GM18858 (cell line): ENCODE results near the gene SPECC1.
"Not testable (repeated sequence)": the region's sequence is repeated elsewhere in the genome, so short reads cannot be mapped to it uniquely, and the experiment has no call there.

Source experiments
- ATAC-seq: cut with Tn5 transposase; IDR thresholded peaks from one replicate; pipeline ENCODE4 v1.9.1; 2021; ENCODE audit not compliant: unreplicated experiment

The SPECC1 gene

DNA sequence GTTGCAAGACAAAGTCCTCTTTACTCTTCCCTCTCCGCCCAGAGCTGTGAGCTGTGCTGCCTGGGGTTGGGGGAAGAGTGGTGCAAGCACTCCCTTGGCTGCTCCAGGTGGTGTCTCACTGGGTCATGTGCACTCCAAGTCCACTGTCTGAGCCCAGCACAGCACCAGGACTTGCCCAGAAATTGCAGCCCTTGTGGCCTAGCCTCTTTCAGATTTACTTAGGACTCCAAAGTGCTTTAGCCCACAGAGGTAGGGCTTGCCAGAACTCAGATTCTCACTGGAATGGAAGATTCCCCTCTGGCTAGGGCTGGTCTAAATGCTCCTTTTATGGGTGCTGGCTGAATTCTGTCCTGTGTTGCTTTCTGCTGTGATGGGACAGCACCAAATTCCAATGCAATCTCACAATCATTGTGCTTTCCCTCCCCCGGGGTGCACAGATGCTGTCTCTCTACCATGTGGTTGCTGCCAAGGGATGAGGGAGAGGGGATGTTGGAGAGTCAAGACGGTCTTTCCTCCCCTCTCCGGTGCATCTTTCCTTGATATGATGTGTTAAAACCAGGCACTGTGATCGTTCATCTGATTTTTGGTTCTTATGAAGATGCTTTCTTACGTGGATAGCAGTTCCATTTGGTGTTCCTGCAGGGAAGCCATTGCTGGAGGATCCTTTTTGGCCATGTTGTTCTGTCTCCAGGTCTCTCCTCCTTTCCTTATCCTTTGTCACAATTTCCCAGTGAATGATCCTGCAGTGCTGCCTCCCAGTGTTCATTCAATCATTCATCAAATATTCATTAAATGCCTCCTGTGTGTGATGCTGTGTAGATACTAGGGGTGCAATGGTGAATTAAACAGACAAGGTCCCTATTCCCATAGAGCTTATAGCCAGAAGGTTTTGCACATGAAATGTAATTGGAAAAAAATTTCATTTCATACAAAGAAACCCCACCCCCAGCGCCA lies 216.3 kb downstream of the SPECC1 start:
- no peak for ATAC-seq

DNA sequence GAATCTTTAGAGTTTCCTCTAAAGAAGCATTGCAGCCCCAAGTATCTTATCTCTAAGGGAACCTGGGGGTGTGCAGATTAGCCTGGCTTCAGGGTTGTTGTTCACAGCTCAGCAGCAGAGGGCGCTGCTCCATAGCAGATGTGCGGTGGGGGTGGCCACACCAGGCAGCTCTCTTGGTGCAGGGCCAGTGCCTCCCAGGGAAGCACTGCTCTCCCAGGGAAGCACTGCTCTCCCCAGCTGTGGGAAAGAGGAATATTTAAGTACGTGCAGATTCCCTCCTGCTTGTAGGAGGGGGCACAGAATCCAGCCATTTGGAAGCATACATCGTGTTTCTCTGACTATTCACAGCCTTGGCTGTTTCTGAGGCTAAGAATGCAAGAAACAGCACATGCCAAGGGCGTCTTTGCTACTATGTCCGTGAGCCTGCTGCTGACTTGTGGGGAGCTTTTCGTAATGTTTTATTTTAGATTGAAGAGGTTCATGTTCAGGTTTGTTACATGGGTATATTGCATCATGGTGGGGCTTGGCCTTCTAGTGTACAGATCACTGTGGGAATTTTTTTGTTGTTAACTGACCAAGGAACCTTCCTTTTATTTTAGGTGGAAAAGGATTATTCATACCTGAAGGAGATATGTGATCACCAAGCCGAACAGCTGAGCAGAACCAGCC lies 217.8 kb downstream of the SPECC1 start:
- ATAC-seq, result no peak

GRCh38 chr17:20227720-20228370 lies 218.7 kb downstream of the SPECC1 start:
- ATAC-seq, result not testable (repeated sequence)

DNA sequence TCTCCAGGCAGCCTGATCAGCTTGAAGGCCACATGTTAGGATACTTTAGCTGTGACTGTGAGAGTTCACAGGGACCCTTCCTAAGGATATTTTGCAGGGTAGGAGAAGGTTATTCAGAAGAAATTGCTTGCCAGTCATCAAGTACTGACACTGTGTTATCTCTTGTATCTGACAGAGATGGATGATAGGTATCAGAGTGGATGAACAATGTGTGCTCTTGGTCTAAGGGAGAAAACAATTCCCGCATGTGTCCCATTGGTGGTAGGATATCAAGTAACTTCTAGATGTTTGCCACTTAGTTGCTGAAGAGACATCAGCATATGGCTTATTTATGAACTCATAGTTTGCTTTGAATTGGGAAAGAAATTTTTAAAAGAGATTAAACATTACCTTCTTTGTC lies 219.3 kb downstream of the SPECC1 start:
- ATAC-seq, result no peak

DNA sequence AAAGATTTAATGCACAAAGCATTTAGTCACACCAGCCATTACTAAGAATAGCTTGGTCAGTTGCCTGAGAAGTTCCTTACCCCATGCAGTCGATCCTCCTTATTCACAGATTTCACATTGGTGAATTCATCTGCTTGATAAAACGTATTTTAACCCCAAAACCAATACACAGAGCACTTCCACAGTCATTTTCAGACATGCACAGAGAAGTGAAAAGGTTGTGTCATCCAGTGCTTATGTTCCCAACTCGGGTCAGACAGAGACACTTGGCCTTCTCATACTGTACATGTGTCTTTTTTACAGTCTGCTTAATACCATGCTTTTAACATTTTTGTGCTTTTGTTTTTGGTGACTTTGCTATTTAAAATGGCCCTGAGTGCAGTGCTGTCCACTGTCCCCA lies 219.7 kb downstream of the SPECC1 start:
- ATAC-seq, result no peak

- ATAC-seq, result no peak
Measured at GRCh38 chr17:20230924-20231323, 221.8 kb downstream of the SPECC1 start.

DNA sequence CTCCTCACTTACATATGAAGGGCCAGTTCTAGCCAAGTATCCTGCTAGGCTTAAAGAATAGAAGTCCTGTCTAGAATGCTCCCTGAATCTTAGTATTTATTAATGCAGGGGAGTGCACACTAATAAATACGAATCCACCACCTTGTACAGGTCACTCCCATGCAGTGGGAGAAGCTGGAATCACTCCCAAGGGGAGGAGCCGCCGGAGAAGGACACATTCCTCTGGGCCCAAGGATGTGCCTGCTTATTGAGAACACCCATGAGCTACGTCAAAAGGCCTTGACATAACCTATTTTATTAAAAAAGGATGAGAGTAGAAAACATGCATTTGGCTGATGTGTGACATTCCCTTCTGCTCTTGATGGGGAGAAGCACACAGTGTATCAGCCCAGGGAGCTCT lies 223.5 kb downstream of the SPECC1 start:
- no peak for ATAC-seq

GRCh38 chr17:20234276-20234675 lies 225.1 kb downstream of the SPECC1 start:
- no peak for ATAC-seq

GRCh38 chr17:20235747-20236146 lies 226.6 kb downstream of the SPECC1 start:
- ATAC-seq, result no peak

- no peak for ATAC-seq
Measured at GRCh38 chr17:20236578-20237227, 227.5 kb downstream of the SPECC1 start.

DNA sequence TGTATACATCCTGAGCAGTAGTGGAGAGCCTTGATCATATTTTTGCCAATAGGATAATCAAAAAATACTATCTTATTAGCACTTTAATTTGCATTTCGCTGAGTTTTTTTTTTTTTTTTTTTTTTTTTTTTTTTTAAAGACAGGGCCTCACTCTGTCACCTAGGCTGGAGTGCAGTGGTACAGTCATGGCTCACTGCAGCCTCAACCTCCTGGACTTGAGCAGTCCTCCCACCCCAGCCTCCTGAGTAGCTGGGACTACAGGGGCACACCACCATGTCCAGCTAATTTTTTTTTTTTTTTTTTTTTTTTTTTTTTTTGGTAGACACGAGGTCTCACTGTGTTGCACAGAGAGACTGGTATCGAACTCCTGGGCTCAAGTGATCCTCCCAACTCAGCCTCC lies 230.6 kb downstream of the SPECC1 start:
- ATAC-seq, result not testable (repeated sequence)

- ATAC-seq, result no peak
Measured at GRCh38 chr17:20241855-20242254, 232.7 kb downstream of the SPECC1 start.

DNA sequence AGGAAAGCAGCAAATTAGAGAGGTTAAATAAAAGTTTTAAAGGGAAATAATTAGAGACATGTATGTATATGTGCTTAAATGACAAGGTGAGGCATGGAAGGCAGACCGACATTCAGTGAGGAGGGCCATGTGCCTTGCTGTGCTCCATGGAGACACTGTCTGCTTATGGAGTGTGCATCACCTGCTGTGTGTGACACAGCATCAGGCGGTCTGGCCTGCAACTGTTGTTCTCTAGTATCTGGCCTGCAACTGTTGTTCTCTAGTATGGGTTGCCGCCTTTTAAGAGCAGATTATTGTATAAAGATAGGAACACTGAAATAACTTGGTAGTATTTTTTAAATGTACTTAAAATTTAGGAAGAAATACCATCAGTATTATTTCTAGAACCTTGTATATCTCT lies 233.1 kb downstream of the SPECC1 start:
- no peak for ATAC-seq

GRCh38 chr17:20243524-20243923 lies 234.4 kb downstream of the SPECC1 start:
- no peak for ATAC-seq

GRCh38 chr17:20244671-20245070 lies 235.5 kb downstream of the SPECC1 start:
- no peak for ATAC-seq

GRCh38 chr17:20246692-20247091 lies 237.5 kb downstream of the SPECC1 start:
- no peak for ATAC-seq

DNA sequence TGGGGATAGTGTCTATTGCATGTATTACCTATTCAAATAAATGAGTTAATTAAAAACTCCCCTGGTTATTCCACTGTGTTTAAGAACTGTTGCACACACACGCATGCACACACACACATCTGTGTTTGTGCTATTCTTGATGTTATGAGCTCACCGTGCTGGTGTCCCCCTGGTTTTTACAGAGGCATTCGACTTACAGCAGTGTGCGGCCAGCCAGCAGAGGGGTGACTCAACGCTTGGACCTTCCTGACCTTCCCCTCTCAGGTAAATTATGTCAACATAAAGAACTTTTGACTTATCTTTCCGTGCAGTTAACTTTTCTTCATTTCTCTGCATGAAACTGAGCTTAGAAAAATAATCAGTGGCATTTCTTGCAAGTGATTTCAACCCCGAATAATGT lies 244.2 kb downstream of the SPECC1 start:
- no peak for ATAC-seq

DNA sequence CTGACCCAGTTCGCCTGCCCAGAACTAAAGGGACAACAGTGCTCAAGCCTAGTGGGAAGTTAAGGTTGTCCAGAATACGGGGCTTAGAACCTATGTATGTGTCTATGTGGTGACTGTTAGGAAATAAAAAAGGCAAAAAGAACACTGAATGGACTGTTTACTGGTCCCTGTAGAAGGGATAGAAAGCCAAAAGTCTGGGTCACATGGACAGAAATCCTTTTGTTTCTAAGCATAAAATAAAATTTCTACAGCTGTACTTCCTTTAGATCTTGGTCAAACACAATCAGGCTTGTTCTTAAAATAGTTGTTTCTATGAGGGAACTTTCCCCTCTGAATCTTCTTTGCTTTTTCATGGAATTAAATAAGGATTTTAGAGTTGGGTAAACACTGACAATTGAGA lies 245.4 kb downstream of the SPECC1 start:
- no peak for ATAC-seq

DNA sequence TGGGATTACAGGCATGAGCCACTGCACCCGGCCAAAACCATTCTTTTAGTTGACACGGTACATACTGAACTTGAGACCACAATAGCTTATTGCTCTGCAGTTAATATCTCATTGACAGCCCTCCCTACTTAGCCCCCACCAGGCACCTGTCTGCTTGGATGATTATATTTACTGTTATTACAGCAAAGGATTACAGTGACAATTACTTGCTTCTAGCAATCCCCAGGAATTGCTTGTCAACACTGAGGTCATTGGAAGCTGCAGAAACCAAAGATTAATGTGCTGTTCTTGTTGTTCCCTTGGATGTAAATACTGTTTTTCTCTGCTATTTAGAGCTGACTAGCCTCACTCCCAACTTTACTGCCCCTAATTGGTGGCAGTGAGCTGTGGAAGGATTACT lies 247.0 kb downstream of the SPECC1 start:
- ATAC-seq, result no peak

DNA sequence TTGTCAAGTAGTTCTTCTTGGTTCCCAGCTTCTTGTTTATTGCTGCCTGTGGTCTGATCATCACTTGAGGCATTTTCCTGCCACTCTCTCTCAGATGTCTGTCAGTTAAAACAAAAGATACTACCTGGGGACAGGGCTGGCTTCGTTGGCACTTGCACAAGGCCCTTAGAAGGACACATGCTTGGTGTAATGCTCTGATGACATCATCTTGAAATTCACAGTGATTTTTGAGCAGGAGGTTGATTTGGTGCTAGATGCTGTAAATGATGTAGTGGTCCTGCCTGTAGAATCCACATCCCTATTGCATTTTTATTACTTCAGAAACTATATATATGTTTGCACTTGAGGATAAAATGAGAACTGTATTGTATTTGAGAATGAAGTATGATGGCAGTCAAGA lies 247.8 kb downstream of the SPECC1 start:
- ATAC-seq, result no peak

GRCh38 chr17:20257798-20258197 lies 248.6 kb downstream of the SPECC1 start:
- no peak for ATAC-seq
